GM18873 (cell line): ENCODE measurements around the gene MAN2A1.
"Not testable (repeated sequence)": the region's sequence is repeated elsewhere in the genome, so short reads cannot be mapped to it uniquely, and the experiment has no call there.

Experiments
- ATAC-seq: cut with Tn5 transposase; IDR thresholded peaks from one replicate; pipeline ENCODE4 v1.9.1; 2021; ENCODE audit warnings: mild to moderate bottlenecking, moderate library complexity, moderate number of reproducible peaks; ENCODE audit not compliant: unreplicated experiment, low FRiP score

MAN2A1 gene

DNA sequence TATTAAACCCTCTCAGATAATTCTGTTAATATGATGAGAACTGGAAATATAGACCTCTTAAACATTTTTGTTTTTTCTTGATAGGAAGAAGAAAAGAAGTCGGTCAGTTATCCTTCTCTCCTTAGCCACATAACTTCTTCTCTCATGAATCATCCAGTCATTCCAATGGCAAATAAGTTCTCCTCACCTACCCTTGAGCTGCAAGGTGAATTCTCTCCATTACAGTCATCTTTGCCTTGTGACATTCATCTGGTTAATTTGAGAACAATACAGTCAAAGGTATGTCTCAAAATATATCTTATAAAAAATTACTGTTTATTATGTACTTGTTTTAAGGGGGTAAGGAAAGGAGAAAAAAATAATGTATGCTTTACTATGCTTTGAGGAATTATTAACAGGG is 165.3 kb downstream of the MAN2A1 start:
- no peak for ATAC-seq

DNA sequence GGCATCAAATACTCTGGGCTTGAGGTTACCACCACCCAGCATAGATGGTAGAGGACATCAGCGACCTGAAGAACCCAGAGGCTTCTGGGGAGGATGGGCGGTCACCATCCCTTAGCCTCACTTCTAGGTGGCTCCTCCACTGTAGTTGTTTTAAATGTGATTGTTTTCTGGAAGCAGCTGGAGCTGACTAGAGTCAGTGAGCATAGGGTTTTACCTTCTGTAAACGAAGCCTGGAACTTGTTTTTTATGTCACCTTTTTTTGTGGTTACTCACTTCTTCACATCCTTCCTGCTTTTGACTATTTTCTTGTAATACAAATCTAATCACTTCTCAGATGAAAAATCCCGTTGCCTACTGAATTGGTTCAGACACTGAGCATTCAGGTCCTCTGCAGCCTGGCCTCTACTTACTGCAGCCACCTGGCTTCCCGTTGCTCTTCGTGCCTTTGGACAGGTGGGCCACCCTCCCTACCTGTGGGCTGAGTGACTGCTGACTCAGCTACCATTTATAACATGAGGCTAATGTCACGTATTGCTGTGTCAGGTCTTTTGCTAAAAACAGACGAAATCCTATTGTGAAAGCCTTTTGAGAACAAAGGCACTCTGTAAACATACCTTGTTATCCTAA is 167.8 kb downstream of the MAN2A1 start:
- no peak for ATAC-seq

DNA sequence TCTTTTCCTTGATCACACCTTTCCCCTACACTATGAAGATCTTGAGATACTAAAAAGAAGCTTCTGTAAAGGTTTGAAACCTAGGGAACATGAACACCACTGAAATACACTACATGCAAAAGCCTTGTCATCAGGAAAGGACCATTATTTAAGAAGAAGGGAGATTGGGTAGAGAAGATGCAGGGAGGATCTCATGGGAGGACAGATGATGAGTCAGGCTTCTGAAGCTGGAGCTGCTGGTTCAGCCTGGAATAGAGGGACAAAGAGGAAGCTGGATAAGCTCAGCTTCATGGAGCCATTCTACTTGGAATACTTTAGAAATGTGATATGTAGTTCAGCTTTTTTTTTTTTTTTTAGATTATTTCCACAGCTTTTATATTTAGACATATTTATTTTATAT is 169.8 kb downstream of the MAN2A1 start:
- ATAC-seq = no peak

DNA sequence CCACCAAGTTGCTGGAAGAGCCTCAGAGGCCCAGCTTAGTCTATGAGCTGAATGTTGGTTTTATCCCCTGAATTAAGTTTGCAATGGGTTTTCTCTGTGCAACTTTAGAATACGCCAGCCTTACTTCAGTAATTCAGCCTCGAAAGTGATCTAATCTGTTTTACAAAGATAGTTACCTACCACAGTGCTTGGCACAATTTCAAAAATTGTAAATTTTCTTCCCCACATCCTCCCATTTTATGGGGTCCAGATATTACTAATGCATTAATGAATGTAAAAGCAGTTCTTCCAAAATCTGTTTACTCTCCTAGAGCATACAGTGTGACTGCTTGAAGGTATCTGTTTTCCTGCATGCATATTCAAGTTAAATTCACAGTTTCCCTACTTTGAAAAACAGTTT is 172.6 kb downstream of the MAN2A1 start:
- ATAC-seq = no peak

DNA sequence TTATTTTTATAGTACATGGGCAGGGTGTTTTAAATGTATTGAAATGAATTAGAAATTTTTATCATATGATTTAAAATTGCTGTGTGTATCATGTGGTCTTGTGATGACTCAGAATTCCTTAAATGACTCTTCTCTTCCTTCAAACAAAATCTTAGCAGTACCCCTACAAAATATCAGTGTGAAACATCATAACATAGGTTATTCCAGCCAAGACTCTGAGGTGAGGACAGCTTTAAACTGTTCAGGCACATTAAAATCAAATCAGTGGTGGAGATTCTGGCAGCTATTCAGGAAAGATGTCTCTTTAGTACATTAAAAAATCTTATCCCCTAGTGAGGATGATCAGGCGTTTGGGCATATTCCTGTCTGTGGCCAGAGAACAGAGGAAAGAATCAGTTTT is 174.0 kb downstream of the MAN2A1 start:
- ATAC-seq = no peak

DNA sequence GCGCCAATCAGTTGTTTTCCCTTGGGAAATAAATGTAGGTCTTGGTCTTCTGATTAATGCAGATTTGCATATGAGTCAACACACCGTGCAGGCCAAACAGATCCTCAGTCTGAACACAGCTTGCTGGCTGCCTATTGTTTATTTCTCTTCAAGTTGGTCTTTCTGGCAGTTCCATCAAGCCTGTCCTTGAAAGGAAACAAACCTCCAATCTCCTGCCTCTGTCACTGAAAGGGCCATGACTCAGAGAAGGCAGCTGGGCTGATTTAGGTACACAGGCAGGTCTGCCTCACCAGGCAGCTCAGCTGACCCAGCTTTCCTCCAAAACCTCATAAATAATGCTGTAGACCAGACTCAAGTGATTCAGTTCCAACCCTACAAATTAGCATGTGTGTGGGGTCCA is 175.9 kb downstream of the MAN2A1 start:
- ATAC-seq = no peak

DNA sequence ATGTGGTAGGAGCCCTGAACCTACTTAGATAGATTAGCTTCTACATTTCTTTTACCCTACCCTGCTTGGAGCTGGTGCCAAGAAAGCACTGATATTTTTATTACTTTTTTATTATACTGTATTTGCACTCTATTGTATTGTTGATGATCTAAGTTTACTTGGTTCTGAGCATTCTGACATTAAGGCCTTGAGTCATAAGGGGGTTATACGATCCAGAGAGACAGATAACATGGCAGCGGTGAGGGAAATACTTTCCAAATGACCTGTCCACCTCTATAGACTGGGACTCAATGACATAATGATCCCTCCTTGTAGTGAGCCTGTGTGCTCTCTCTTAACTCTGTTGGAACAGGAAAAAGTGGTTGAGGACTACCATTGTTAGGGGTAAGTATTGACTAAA is 176.3 kb downstream of the MAN2A1 start:
- ATAC-seq = no peak

DNA sequence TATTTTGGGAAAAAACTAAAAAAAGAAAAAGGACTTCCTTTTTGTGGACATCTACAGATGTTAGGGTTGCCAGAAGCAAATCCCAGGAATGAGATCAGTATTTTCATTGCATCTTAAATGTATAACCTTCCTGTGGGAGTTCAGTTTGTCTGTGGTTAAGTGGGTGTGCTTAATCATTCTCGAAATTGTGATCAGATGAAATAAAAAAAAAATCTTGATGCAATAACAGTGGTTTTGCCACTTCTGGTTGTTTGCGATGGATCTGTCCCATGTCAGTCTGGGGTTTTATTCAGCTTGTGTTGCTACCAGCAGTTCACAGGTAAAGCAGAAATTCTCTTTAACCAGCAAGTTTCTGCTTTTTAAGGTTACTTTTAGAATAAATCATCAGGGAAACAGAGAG is 179.0 kb downstream of the MAN2A1 start:
- ATAC-seq = no peak

DNA sequence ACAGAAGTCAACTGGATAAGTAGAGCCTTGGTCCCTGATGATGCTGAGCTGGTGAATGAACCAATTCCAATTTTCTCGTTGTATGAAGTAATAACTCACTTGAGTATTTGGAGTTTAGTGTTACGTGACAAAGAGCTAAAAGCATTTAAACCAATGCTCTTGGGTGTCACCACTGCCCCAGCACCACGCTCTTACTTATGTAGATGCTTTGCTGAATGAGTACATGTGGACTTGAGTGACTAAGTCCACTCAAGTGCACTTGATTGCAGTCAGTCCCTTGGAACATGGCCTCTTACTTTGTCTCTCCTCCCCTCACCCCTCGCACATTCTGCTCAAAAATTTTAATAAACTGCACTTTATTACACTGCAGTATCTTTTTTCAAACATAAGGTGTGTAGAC is 184.0 kb downstream of the MAN2A1 start:
- ATAC-seq = no peak

DNA sequence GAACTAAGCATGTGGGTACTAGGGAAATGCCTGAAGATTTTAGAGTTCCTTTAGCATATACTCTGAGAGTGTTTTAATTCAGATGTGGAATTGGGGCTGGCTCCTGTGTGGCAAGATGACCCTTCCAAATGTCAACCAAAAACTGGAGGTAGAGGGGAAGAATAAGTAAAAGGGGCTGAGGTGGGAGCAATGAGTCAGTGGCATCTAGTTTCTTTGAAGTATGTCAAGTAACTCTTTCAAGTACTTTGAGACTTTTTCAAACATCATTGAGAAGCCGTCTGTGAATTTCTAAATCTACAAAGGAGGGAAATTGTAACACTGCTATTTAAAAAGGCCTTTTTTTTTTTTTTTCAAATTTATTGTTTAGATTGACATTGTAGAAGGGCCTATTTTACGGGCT is 184.4 kb downstream of the MAN2A1 start:
- no peak for ATAC-seq

DNA sequence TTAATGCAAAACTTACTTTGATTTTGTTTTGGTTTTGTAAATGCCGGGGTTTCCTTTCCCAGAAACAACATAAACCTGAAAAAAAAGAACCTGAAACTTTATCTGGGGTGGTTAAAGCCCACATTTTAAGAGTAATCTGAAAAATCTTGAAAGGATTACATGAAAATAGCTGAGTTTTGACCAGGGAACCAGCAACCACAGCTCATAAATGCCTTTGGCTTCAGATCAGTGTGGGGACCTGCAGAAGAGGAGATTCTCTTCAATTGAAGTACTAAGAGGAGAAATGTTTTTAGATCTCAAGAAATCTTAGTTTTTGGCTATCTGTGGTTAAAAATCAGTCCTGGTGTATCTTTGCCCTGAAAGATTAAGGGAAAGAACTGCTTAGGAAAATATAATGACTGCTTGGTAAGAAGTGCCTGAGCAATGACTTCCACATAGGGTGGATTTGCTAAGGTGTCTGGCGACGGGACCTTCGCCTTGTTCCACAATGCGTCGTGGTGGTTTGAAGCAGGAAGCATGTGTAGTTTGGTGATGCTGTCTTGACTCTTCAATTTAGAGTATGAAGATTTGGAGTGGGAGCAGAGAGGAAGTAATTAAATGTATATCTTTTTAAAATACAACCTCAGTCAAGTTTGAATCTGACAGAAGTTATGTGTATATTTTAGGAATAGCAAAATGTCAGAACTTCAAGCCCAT is 186.5 kb downstream of the MAN2A1 start:
- no peak for ATAC-seq

DNA sequence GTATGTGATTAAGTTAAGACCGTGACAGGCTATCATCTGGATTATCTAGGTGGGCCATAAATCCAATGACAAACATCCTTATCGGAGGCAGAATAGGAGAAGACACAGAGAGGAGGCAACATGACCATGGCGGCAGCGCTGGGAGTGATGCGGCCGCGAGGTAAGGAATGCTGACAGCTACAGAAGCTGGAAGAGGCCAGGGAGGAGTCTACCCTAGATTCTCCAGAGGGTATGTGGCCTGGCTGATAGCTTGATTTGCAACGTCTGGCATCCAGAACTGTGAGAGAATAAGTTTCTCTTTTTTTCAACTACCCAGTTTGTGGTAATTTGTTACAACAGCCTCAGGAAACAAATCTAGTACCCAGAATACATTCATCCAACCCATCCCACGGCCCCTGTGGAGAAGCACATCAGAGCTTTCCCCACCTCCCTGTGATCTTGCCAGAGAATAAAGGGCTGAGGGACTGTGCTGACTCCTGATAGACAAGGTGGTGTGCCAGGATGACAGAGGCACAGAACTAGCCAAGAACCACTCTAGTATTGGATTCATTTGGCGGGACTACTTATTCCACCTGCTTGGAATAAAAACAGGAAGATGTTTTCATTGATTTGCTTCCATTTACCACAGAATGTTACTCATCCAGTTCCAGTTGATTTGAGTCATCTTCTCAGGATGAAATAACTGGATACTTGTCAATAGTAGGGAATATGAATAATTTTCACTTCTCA is 187.4 kb downstream of the MAN2A1 start:
- ATAC-seq = no peak

DNA sequence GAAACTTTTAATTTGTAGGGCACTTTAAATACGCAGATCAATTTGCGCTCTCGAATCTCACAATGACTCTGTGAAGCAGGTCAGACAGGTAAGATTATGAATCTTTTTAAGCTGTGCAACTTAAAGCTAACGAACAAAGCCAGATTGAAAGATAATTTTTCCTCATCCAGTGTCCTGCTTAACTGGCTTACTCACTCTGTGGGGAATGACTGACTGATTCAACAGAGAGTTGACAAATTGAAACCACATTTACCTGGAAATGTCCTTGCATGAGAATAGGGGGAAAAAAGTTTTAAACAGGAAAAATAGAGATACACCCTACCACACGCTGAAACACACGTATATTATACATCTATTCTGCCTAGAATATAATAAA is 187.9 kb downstream of the MAN2A1 start:
- no peak for ATAC-seq

DNA sequence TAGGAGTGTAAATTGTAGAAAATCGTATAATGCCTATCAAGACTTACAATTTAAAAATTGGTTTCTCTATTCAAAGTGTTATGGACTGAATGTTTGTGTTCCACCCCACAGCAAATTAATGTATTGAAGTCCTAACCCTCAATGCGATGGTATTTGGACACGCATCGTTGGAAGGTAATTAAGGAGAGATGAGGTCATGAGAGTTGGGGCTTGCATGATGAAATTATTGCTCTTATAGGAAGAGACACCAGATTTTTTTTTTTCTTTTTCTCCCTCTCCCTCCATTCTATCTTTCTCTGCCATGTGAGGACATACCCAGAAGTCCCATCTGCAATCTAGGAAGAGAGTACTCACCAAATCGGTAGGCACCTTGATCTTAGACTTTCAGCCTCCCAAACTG is 189.2 kb downstream of the MAN2A1 start:
- ATAC-seq = no peak

DNA sequence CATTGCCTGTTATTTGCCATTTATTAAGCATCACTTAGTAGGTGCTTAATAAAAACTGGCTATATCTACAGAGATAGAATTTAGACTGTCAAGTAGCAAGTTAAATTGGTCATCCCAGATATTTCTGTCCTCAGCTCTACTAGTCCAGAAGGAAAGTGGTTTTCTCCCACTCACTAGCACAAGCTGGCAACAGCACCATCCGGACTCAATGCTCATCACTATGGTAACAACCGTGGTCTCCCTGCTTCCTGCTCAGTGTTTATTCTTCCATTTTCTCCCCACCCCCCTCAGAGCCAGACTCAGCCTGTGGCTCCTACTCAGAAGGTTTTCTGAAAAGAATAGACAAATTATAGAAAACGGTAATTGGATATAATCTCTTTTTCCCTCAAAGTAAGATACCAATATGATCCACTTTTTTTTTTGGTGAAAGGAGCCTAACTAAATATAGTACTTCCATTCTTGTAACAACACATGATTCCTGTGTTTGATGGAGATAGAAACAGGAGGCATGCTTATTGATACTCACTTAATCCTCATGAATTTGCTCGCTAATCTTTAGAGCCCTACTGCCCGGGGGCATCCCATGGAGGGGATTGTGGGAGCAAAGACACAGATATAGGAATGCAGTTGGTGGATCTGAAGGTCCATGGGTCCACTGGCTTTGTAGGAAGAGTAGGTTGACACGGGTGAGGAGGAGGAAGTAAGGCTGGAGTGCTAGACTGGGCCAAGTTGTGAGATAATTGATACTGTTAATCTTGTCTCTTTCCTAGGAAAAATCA is 191.4 kb downstream of the MAN2A1 start:
- ATAC-seq = no peak

DNA sequence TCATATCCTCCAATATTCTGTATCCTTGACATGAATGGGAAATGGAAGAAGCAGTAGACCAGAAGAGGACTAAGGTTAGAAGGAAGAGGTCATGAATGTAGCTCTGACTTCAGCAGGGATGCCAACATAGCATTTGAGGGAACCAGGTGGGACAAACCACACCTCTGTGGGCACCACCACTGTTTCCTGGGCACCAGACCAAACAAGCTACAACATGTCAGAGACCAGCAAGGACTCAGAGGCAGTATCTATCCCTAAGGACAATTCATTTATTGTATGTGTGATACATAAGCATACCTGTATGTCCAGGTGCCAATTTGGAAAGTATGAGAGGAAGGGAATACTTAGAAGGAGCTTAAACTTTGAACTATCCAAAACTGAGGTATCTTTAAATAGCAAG is 192.8 kb downstream of the MAN2A1 start:
- ATAC-seq = no peak

DNA sequence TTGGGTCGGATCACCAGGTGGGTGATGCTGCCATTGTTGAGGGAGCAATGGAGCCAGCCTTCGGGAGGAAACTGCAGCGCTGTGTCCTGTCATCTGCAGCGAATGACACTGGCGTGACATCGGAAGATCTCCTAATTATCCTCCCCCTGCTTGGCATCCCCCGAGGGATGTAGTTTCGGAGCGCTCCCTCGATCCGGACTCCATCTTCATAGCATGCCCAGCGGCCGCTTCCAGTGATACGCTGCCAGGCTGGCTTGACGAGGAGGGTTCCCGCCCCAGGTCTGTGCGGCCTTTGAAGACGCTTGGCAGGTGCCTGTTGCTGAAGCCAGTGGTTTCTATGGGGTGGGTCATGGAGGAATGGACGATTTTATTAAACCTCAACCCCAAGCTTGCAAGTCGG is 194.9 kb downstream of the MAN2A1 start:
- no peak for ATAC-seq

DNA sequence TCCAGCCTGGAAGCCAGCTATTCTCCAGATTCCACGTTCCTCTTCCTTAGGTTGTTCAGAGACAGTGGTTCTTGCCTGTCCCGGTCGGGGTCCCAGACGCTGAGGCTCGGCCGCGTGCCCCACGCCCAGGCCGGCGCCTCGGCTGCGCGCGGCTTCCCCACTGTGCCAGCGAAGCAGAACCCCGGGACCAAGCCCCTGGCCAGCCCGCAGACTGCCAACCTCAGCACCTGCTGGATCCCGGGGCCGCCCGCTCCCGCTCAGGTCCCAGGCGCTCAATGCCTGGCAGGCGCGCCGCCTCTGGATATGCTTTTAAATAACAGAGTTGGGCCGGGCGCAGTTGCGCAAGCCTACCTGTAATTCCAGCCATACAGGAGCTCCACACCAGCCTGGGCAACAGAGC is 195.5 kb downstream of the MAN2A1 start:
- no peak for ATAC-seq

DNA sequence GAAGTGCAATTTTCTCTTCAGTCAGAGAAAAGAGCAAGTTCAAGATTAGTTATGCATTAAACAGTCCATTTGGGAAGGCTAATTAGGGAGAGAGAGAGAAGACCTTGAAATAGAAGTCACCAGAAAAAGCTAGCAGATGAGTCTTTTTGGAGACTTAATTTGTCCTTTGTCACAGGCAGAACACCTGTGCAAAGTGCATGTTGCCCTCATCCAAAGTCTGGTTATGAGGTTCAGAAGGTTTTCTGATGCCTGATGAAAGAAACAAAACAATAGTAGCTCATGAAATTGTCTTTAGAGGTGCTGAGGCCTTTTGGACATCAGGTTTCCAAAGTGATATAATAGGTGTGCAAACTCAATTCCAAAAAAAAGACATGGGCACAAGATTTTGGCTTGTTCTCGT is 199.3 kb downstream of the MAN2A1 start:
- no peak for ATAC-seq

DNA sequence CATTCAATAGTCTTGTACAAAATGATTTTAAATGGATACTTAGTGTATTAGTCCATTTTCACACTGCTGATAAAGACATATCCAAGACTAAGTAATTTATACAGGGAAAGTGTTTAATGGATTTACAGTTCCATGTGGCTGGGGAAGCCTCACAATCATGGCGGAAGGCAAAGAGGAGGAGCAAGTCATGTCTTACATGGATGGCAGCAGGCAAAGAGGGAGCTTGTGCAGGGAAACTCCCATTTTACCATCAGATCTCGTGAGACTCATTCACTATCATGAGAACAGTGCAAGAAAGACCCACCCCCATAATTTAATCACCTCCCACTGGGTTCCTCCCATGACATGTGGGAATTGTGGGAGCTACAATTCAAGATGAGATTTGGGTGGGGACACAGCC is 203.5 kb downstream of the MAN2A1 start:
- not testable (repeated sequence) for ATAC-seq
